WI38 (cell line): Measurements from ENCODE around the gene MIR17HG.

ENCODE experiments used
- H3K4me3 ChIP-seq: 2 replicates; pipeline ENCODE4 v1.5.1; 2011; ENCODE audit warnings: low read depth, mild to moderate bottlenecking, control low read depth, low read length
- CTCF ChIP-seq: IDR thresholded peaks from 2 replicates; pipeline ENCODE4 v1.5.1; 2012; ENCODE audit warnings: low read depth, mild to moderate bottlenecking, control low read depth, low read length

The MIR17HG gene

GRCh38 chr13:91359631-91360030 lies 12.1 kb downstream of the MIR17HG start:
- no peak for TF ChIP-seq CTCF
- H3K4me3 ChIP-seq, result no peak overlapping the region

- H3K4me3 ChIP-seq, result no peak overlapping the region
Observed at GRCh38 chr13:91360246-91360751, 12.8 kb downstream of the MIR17HG start.

GRCh38 chr13:91361755-91362271 lies 14.3 kb downstream of the MIR17HG start:
- H3K4me3 ChIP-seq, result no peak overlapping the region

More at GRCh38 chr13:91360246-91360751, 12.8 kb downstream of the MIR17HG start:
- no peak for TF ChIP-seq CTCF

GRCh38 chr13:91362908-91363307 lies 15.4 kb downstream of the MIR17HG start:
- TF ChIP-seq CTCF, result no peak
- H3K4me3 ChIP-seq, result no peak overlapping the region

More at GRCh38 chr13:91361755-91362271, 14.3 kb downstream of the MIR17HG start:
- TF ChIP-seq CTCF, result no peak

- no peak overlapping the region for H3K4me3 ChIP-seq
- TF ChIP-seq CTCF, result no peak
Observed at GRCh38 chr13:91368101-91368500, 20.6 kb downstream of the MIR17HG start.

- H3K4me3 ChIP-seq, result no peak overlapping the region
- TF ChIP-seq CTCF, result no peak
Observed at GRCh38 chr13:91368676-91369440, 21.4 kb downstream of the MIR17HG start.

GRCh38 chr13:91369441-91369831 lies 21.9 kb downstream of the MIR17HG start:
- TF ChIP-seq CTCF, result no peak
- no peak overlapping the region for H3K4me3 ChIP-seq
